NB4 (cell line): ENCODE measurements around the gene ITIH1.

Source experiments
- DNase-seq: peaks from one replicate; pipeline ENCODE4 v3.0.0; 2010; ENCODE audit warnings: low read depth
- H3K4me3 ChIP-seq: one replicate; pipeline ENCODE4 v1.5.1; 2011; ENCODE audit warnings: mild to moderate bottlenecking, low read depth, low read length, moderate library complexity
- CTCF ChIP-seq: IDR thresholded peaks from one replicate; pipeline ENCODE4 v1.5.1; 2012; ENCODE audit warnings: low read depth, low read length
- MAX ChIP-seq: IDR thresholded peaks from 2 replicates; pipeline ENCODE4 v1.6.1; 2011; ENCODE audit warnings: low read depth, low read length
- MYC ChIP-seq: IDR thresholded peaks from 2 replicates; pipeline ENCODE4 v1.6.1; 2011; ENCODE audit warnings: low read depth, low read length
- POLR2A ChIP-seq: IDR thresholded peaks from 2 replicates; pipeline ENCODE4 v1.6.1; 2011; ENCODE audit warnings: mild to moderate bottlenecking; ENCODE audit not compliant: insufficient read length; ENCODE audit errors: extremely low read depth

ITIH1 gene

GRCh38 chr3:52836471-52836845 lies 59.1 kb downstream of the ITIH1 start:
- peak; percentile 49 for DNase-seq
- no peak overlapping the region for H3K4me3 ChIP-seq
- TF ChIP-seq MYC: no peak
- TF ChIP-seq POLR2A: no peak
- TF ChIP-seq CTCF: no peak
- no peak for TF ChIP-seq MAX

GRCh38 chr3:52836986-52837385 lies 59.6 kb downstream of the ITIH1 start:
- H3K4me3 ChIP-seq: no peak overlapping the region
- no peak for DNase-seq
- TF ChIP-seq CTCF (no peak), POLR2A (no peak), MYC (no peak), MAX (no peak)

- H3K4me3 ChIP-seq: no peak overlapping the region
Observed at GRCh38 chr3:52838561-52839267, 61.3 kb downstream of the ITIH1 start.

GRCh38 chr3:52839268-52839575 lies 61.8 kb downstream of the ITIH1 start:
- DNase-seq: no peak
- no peak overlapping the region for H3K4me3 ChIP-seq
- TF ChIP-seq MYC (no peak), POLR2A (no peak), CTCF (no peak), MAX (no peak)

More at GRCh38 chr3:52838561-52839267, 61.3 kb downstream of the ITIH1 start:
- DNase-seq: no peak
- TF ChIP-seq MYC (no peak), CTCF (no peak), POLR2A (no peak), MAX (no peak)

GRCh38 chr3:52839892-52840545 lies 62.6 kb downstream of the ITIH1 start:
- no peak for TF ChIP-seq CTCF
- TF ChIP-seq MYC: no peak
- no peak for TF ChIP-seq MAX
- DNase-seq: no peak
- no peak overlapping the region for H3K4me3 ChIP-seq
